H1 (cell line): Measurements from ENCODE around the gene PRKN. TPM values are rescaled to one million over a fixed set of nuclear protein-coding genes. Genes with fewer than 3 reads are reported as not detected.

Experiments
- CTCF ChIA-PET: fragments of 300-600 bp; sonication (Branson Sonifier 250); formaldehyde crosslinking; loops from one replicate; lab custom pipeline; 2021; ENCODE audit not compliant: partially characterized antibody; lab: Charles Lee
- POLR2A ChIA-PET: fragments of 300-600 bp; sonication (Branson Sonifier 250); formaldehyde crosslinking; loops from one replicate; lab custom pipeline; 2021; ENCODE audit warnings: inconsistent platforms; ENCODE audit not compliant: partially characterized antibody; lab: Charles Lee
- DNase-seq, 2 experiments: peaks; one replicate each; pipeline versions ENCODE4 v3.0.0 to v3.0.0-alpha.2; 2010 to 2022; ENCODE audit warnings: low spot score in 2 of 2, low read depth in 1 of 2, mixed read lengths in 1 of 2
- FAIRE-seq: peaks from 2 replicates; lab custom pipeline; 2011; peaks lifted over from hg19 to GRCh38; lab: Jason Lieb, UNC
- H2AFZ ChIP-seq: 2 replicates; pipeline ENCODE4 v1.8.1; 2012; ENCODE audit warnings: low read length, inconsistent platforms
- H2AK5ac ChIP-seq: 2 replicates; pipeline ENCODE4 v1.6.1; 2013; ENCODE audit warnings: low read depth, low read length
- H2BK120ac ChIP-seq: replicated peaks from 2 replicates; pipeline ENCODE3; 2013; ENCODE audit warnings: low read depth, low read length, inconsistent platforms
- H2BK12ac ChIP-seq: 2 replicates; pipeline ENCODE4 v1.6.1; 2013; ENCODE audit warnings: low read depth, low read length
- H2BK15ac ChIP-seq: 2 replicates; pipeline ENCODE4 v1.6.1; 2013; ENCODE audit warnings: low read length
- H2BK20ac ChIP-seq: 2 replicates; pipeline ENCODE4 v1.6.1; 2013; ENCODE audit warnings: low read length
- H2BK5ac ChIP-seq: 2 replicates; pipeline ENCODE4 v1.6.1; 2013; ENCODE audit warnings: low read depth, low read length
- H3K14ac ChIP-seq: 2 replicates; pipeline ENCODE4 v1.6.1; 2013; ENCODE audit warnings: inconsistent platforms; ENCODE audit not compliant: insufficient read length
- H3K18ac ChIP-seq: 2 replicates; pipeline ENCODE4 v1.6.1; 2013; ENCODE audit warnings: low read length; ENCODE audit errors: extremely low read depth
- H3K23ac ChIP-seq: 2 replicates; pipeline ENCODE4 v1.6.1; 2013; ENCODE audit warnings: inconsistent platforms; ENCODE audit not compliant: insufficient read length
- H3K23me2 ChIP-seq: 2 replicates; pipeline ENCODE4 v1.6.1; 2013; ENCODE audit warnings: low read depth, low read length
- H3K27ac ChIP-seq: 2 replicates; pipeline ENCODE4 v1.6.1; 2011; ENCODE audit warnings: low read depth, low read length, inconsistent platforms
- H3K27me3 ChIP-seq, 4 experiments: replicated peaks in 1 of 4; 1 replicate in 1 of 4; 2 replicates in 3 of 4; pipeline versions ENCODE4 v1.6.1 to v1.8.1; 2011 to 2013; ENCODE audit warnings: low read length in 3 of 4, mild to moderate bottlenecking in 3 of 4, inconsistent platforms in 2 of 4, mixed read lengths in 2 of 4, moderate library complexity in 1 of 4; ENCODE audit not compliant: control insufficient read depth in 3 of 4, insufficient read depth in 3 of 4; ENCODE audit errors: extremely low read depth in 1 of 4
- H3K36me3 ChIP-seq, 4 experiments: 2 replicates each; pipeline versions ENCODE4 v1.6.1 to v1.8.1; 2011 to 2013; ENCODE audit warnings: mild to moderate bottlenecking in 4 of 4, low read length in 3 of 4, moderate library complexity in 2 of 4, control low read depth in 1 of 4, inconsistent platforms in 1 of 4; ENCODE audit not compliant: insufficient read depth in 4 of 4, control insufficient read depth in 2 of 4
- H3K4ac ChIP-seq: replicated peaks from 2 replicates; pipeline ENCODE3; 2013; ENCODE audit warnings: low read length, low read depth, mixed read lengths, inconsistent platforms; ENCODE audit not compliant: insufficient read length
- H3K4me1 ChIP-seq, 4 experiments: replicated peaks in 1 of 4; 1 replicate in 1 of 4; 2 replicates in 3 of 4; pipeline versions ENCODE4 v1.6.1 to v1.8.1; 2011 to 2013; ENCODE audit warnings: low read length in 3 of 4, inconsistent platforms in 2 of 4, mixed read lengths in 1 of 4; ENCODE audit not compliant: insufficient read depth in 4 of 4, control insufficient read depth in 3 of 4
- H3K4me2 ChIP-seq, 2 experiments: 2 replicates each; pipeline versions ENCODE4 v1.6.1 to v1.8.1; 2011 to 2013; ENCODE audit warnings: low read depth in 2 of 2, low read length in 2 of 2, control low read depth in 1 of 2, inconsistent platforms in 1 of 2, mild to moderate bottlenecking in 1 of 2; ENCODE audit not compliant: insufficient read depth in 1 of 2
- H3K4me3 ChIP-seq, 4 experiments: fragments of 200-600, 300-600 bp in 1 of 4; sonication (generic), shearing (Covaris generic), sonication (Bioruptor Twin) in 1 of 4; 2 replicates each; pipeline versions ENCODE4 v1.5.1 to v1.8.1; 2011 to 2016; ENCODE audit warnings: low read length in 4 of 4, low read depth in 3 of 4, control low read depth in 2 of 4, inconsistent platforms in 2 of 4, mild to moderate bottlenecking in 2 of 4, mixed read lengths in 1 of 4, moderate library complexity in 1 of 4; ENCODE audit not compliant: insufficient read depth in 2 of 4; ENCODE audit errors: extremely low read depth in 1 of 4
- H3K56ac ChIP-seq: replicated peaks from 2 replicates; pipeline ENCODE3; 2013; ENCODE audit warnings: low read depth, mild to moderate bottlenecking, mixed read lengths, low read length, inconsistent platforms; ENCODE audit not compliant: insufficient read length
- H3K79me1 ChIP-seq: 2 replicates; pipeline ENCODE4 v1.6.1; 2013; ENCODE audit warnings: low read depth, low read length, control low read depth
- H3K79me2 ChIP-seq, 2 experiments: 2 replicates each; pipeline versions ENCODE4 v1.6.1 to v1.8.1; 2012 to 2013; ENCODE audit warnings: low read length in 2 of 2, mild to moderate bottlenecking in 2 of 2, inconsistent platforms in 1 of 2; ENCODE audit not compliant: insufficient read depth in 2 of 2, control insufficient read depth in 1 of 2
- H3K9ac ChIP-seq, 4 experiments: replicated peaks in 1 of 4; 1 replicate in 1 of 4; 2 replicates in 3 of 4; pipeline versions ENCODE4 v1.6.1 to v1.8.1; 2011 to 2013; ENCODE audit warnings: low read depth in 3 of 4, low read length in 3 of 4, control low read depth in 2 of 4, mild to moderate bottlenecking in 2 of 4, moderate library complexity in 2 of 4, inconsistent platforms in 1 of 4; ENCODE audit errors: extremely low read depth in 1 of 4
- H3K9me3 ChIP-seq, 2 experiments: 2 replicates each; pipeline versions ENCODE4 v1.6.1 to v1.8.1; 2012 to 2013; ENCODE audit warnings: mild to moderate bottlenecking in 2 of 2, moderate library complexity in 2 of 2, control low read depth in 1 of 2, inconsistent platforms in 1 of 2, low read depth in 1 of 2, low read length in 1 of 2, mixed read lengths in 1 of 2; ENCODE audit not compliant: insufficient read depth in 2 of 2
- H4K20me1 ChIP-seq, 2 experiments: replicated peaks in 1 of 2; 2 replicates each; pipeline versions ENCODE3 to v1.8.1; 2011 to 2013; ENCODE audit warnings: inconsistent platforms in 2 of 2, low read length in 2 of 2, mild to moderate bottlenecking in 1 of 2; ENCODE audit not compliant: insufficient read depth in 2 of 2, control insufficient read depth in 1 of 2
- H4K5ac ChIP-seq: 2 replicates; pipeline ENCODE4 v1.6.1; 2013; ENCODE audit warnings: low read length, low read depth, mixed read lengths, inconsistent platforms; ENCODE audit not compliant: insufficient read length
- H4K8ac ChIP-seq: 2 replicates; pipeline ENCODE4 v1.8.0; 2013; ENCODE audit warnings: mild to moderate bottlenecking, moderate library complexity, low read length, inconsistent platforms; ENCODE audit not compliant: insufficient read depth; ENCODE audit errors: extremely low read depth
- H4K91ac ChIP-seq: replicated peaks from 2 replicates; pipeline ENCODE3; 2013; ENCODE audit warnings: low read length, mixed read lengths, inconsistent platforms; ENCODE audit not compliant: insufficient read length
- BCL11A ChIP-seq, 2 experiments: IDR thresholded peaks; one replicate each; pipeline ENCODE4 v1.6.1; 2011; ENCODE audit warnings: low read depth in 2 of 2, low read length in 2 of 2, mild to moderate bottlenecking in 2 of 2
- CHD1 ChIP-seq: IDR thresholded peaks from 2 replicates; pipeline ENCODE4 v1.6.1; 2012; ENCODE audit warnings: low read depth, low read length, improper control_type of control experiment
- CTBP2 ChIP-seq: IDR thresholded peaks from 2 replicates; pipeline ENCODE4 v1.7.0; 2011; ENCODE audit warnings: borderline replicate concordance, mild to moderate bottlenecking, moderate library complexity, mixed read lengths, low read length; ENCODE audit not compliant: insufficient read depth, insufficient read length
- EZH2 ChIP-seq: fragments of 200-600 bp; sonication (generic); IDR thresholded peaks from 2 replicates; pipeline ENCODE4 v1.7.1; 2012; ENCODE audit warnings: low read depth, mild to moderate bottlenecking, moderate library complexity, low read length, inconsistent platforms; ENCODE audit not compliant: severe bottlenecking
- JUND ChIP-seq: IDR thresholded peaks from 2 replicates; pipeline ENCODE4 v1.6.1; 2011; ENCODE audit warnings: mild to moderate bottlenecking, improper control_type of control experiment, low read length
- KDM5A ChIP-seq: fragments of 200-600 bp; IDR thresholded peaks from 2 replicates; pipeline ENCODE4 v1.7.1; 2012; ENCODE audit warnings: mild to moderate bottlenecking, low read length, inconsistent platforms, mixed read lengths
- NANOG ChIP-seq: IDR thresholded peaks from 2 replicates; pipeline ENCODE4 v1.6.1; 2011; ENCODE audit warnings: low read length, low read depth, mild to moderate bottlenecking, inconsistent platforms; ENCODE audit not compliant: insufficient read depth, poor library complexity, severe bottlenecking
- POU5F1 ChIP-seq: IDR thresholded peaks from 2 replicates; pipeline ENCODE4 v1.6.1; 2011; ENCODE audit warnings: low read depth, mild to moderate bottlenecking, low read length, moderate library complexity
- SAP30 ChIP-seq: fragments of 300-600 bp; sonication (generic); IDR thresholded peaks from 2 replicates; pipeline ENCODE4 v1.7.1; 2012; ENCODE audit warnings: low read length, moderate library complexity, mild to moderate bottlenecking, inconsistent platforms; ENCODE audit not compliant: insufficient read depth, insufficient replicate concordance
- SP2 ChIP-seq: IDR thresholded peaks from 2 replicates; pipeline ENCODE4 v1.6.1; 2012; ENCODE audit warnings: mild to moderate bottlenecking, low read length, inconsistent platforms
- SUZ12 ChIP-seq: fragments of 200-600 bp; sonication (generic); IDR thresholded peaks from 2 replicates; pipeline ENCODE4 v1.6.1; 2012; ENCODE audit warnings: mild to moderate bottlenecking, inconsistent platforms, low read length, moderate library complexity, mixed read lengths
- whole genome bisulfite sequencing, 2 experiments: shearing (Covaris generic) in 1 of 2; methylation state at CpG; one replicate each; pipeline versions ENCODE4 v1.1.6 to v1.1.7; 2013 to 2015; ENCODE audit warnings: low lambda C conversion rate in 2 of 2, mixed read lengths in 2 of 2, inconsistent platforms in 1 of 2, low coverage in 1 of 2, missing lambda C conversion rate in 1 of 2; ENCODE audit not compliant: insufficient replicate concordance in 2 of 2, insufficient coverage in 1 of 2, insufficient read length in 1 of 2; ENCODE audit errors: extremely low coverage in 1 of 2, missing lambda C conversion rate in 1 of 2; 5-methylcytosine and 5-hydroxymethylcytosine counted together
- polyA plus RNA-seq, 7 experiments: library from polyadenylated mRNA; depleted of rRNA in 3 of 7; stranded (reverse) in 5 of 7; unstranded in 2 of 7; fragments of >200 nt in 5 of 7; fragments of 200-250 nt in 2 of 7; gene quantifications; 1 replicate in 5 of 7; 2 replicates in 1 of 7; 4 replicates in 1 of 7; pipeline versions ENCODE4 v1.2.1 to v1.2.3, GENCODE V29; 2011 to 2013; ENCODE audit warnings: missing spikeins in 2 of 7, mixed read lengths in 2 of 7
- total RNA-seq: library from RNA; stranded (reverse); fragmentation: NEBNext Ultra II Directional; extraction: Animal tissue kit (Norgen Biotek cat#: 25700); gene quantifications from 2 replicates; pipeline ENCODE4 v1.2.1, GENCODE V29; 2021
- TF ChIP-seq, protein P1 (sequence below): IDR thresholded peaks from 2 replicates; pipeline ENCODE4 v1.6.1; 2012; ENCODE audit warnings: inconsistent platforms

PRKN gene
- total and polyA plus RNA-seq, 2 of the 8 experiments (the other 6 are each of a cell fraction or from before 2014, with no cell fraction given), result 0.13 to 0.29 TPM

- Histone ChIP-seq H2BK12ac (no peak overlapping the region), H3K27ac (no peak overlapping the region), H3K4ac (no peak overlapping the region), H3K14ac (no peak overlapping the region), H3K9ac (no peak overlapping the region)
- POLR2A ChIA-PET, result no interaction called here
- TF ChIP-seq SAP30 (no peak), EZH2 (no peak), KDM5A (no peak), JUND (no peak), SUZ12 (no peak), CHD1 (no peak), BCL11A (IDR thresholded peaks at IDR 0.05; ENCODE audit: low read depth in 2 of 2, low read length in 2 of 2) (no peak), NANOG (no peak), SP2 (no peak), CTBP2 (no peak), POU5F1 (no peak)
- TF ChIP-seq, protein P1, sequence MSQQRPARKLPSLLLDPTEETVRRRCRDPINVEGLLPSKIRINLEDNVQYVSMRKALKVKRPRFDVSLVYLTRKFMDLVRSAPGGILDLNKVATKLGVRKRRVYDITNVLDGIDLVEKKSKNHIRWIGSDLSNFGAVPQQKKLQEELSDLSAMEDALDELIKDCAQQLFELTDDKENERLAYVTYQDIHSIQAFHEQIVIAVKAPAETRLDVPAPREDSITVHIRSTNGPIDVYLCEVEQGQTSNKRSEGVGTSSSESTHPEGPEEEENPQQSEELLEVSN, result no peak
- TF ChIP-seq, all 59 proteins: peak for 0
- H3K4me3 ChIP-seq, result no peak overlapping the region
- H2BK15ac ChIP-seq, result no peak overlapping the region
- no peak overlapping the region for H2AK5ac ChIP-seq
- CTCF ChIA-PET, result no interaction called here
- H3K27me3 ChIP-seq, result no peaks in the 10 kb centered on the region
- H4K8ac ChIP-seq, result no peak overlapping the region
- no peak overlapping the region for H4K5ac ChIP-seq
- no peaks in the 10 kb centered on the region for H3K4me1 ChIP-seq
- H3K79me1 ChIP-seq, result no peaks in the 10 kb centered on the region
- no peak overlapping the region for H2BK5ac ChIP-seq
- no peak overlapping the region for H2BK120ac ChIP-seq
- no peaks in the 10 kb centered on the region for H4K20me1 ChIP-seq
- WGBS, 2 experiments, result 98% methylated on average over 2 of the region's 2 CpGs; no CpG with 5 or more reads in 1 of the 2 experiments
- H2BK20ac ChIP-seq, result no peak overlapping the region
- H3K4me2 ChIP-seq, result no peak overlapping the region
- no peak overlapping the region for H3K56ac ChIP-seq
- DNase-seq (no peak), FAIRE-seq (no peak)
- H3K23ac ChIP-seq, result no peak overlapping the region
- no peak overlapping the region for H2AFZ ChIP-seq
- no peaks in the 10 kb centered on the region for H3K79me2 ChIP-seq
- H3K36me3 ChIP-seq, result no peaks in the 10 kb centered on the region
- no peak overlapping the region for H4K91ac ChIP-seq
- no peaks in the 10 kb centered on the region for H3K23me2 ChIP-seq
- H3K9me3 ChIP-seq, result no peaks in the 10 kb centered on the region
- no peak overlapping the region for H3K18ac ChIP-seq
Observed at GRCh38 chr6:162069995-162070394, 657.6 kb downstream of the PRKN start.
